Heart right ventricle (tissue), 16 donors: ENCODE measurements around the gene CNGA4. TPM values are rescaled to one million over a fixed set of nuclear protein-coding genes. Genes with fewer than 3 reads are reported as not detected.

ENCODE experiments used
- ATAC-seq, 8 donors: fragments of 200-7000 bp; cut with Tn5 transposase; one replicate each; pipeline ENCODE4 v1.9.1; 2020; ENCODE audit warnings: mild to moderate bottlenecking in 8 of 8, moderate library complexity in 8 of 8, moderate number of reproducible peaks in 1 of 8
- DNase-seq, 2 donors: peaks; one replicate each; pipeline ENCODE4 v3.0.0-alpha.2; 2020
- H3K27ac ChIP-seq, 10 donors: fragments of 200-600 bp; sonication (generic) in 2 of 10; one replicate each; pipeline versions ENCODE4 v1.5.0 to v1.8.0; 2020 to 2022; ENCODE audit warnings: mild to moderate bottlenecking in 3 of 10
- H3K27me3 ChIP-seq, 7 donors: fragments of 200-600 bp; one replicate each; pipeline ENCODE4 v1.8.0; 2021 to 2022; ENCODE audit warnings: mild to moderate bottlenecking in 2 of 7
- H3K36me3 ChIP-seq, 9 donors: fragments of 200-600 bp; sonication (generic) in 1 of 9; one replicate each; pipeline versions ENCODE4 v1.5.0 to v1.8.0; 2020 to 2022; ENCODE audit warnings: mild to moderate bottlenecking in 2 of 9
- H3K4me1 ChIP-seq, 9 donors: fragments of 200-600 bp; sonication (generic) in 1 of 9; one replicate each; pipeline versions ENCODE4 v1.5.0 to v1.8.0; 2020 to 2022; ENCODE audit warnings: mild to moderate bottlenecking in 4 of 9
- H3K4me3 ChIP-seq, 10 donors: fragments of 200-600 bp; sonication (generic) in 2 of 10; one replicate each; pipeline versions ENCODE4 v1.5.0 to v1.8.0; 2020 to 2022; ENCODE audit warnings: mild to moderate bottlenecking in 7 of 10, moderate library complexity in 2 of 10
- H3K9me3 ChIP-seq, 11 donors: fragments of 200-600 bp in 10 of 11; sonication (generic) in 2 of 11; one replicate each; pipeline versions ENCODE4 v1.5.0 to v1.8.0; 2013 to 2022; ENCODE audit warnings: mild to moderate bottlenecking in 2 of 11, control low read depth in 1 of 11, moderate library complexity in 1 of 11
- WGBS, 2 donors: extraction: QIAGEN DNeasy Blood & Tissue Kit; methylation state at CpG; one replicate each; pipeline ENCODE4 v1.1.7; 2013; ENCODE audit warnings: inconsistent platforms in 1 of 2; 5-methylcytosine and 5-hydroxymethylcytosine counted together
- intact Hi-C, 10 donors: fragments of 100-400 bp; cut with DNase I; formaldehyde crosslinking; loops; one replicate each; pipeline versions ENCODE4 v1.11.1 to v1.14.2; 2022
- polyA plus RNA-seq, 2 donors: library from polyadenylated mRNA; stranded (reverse); fragments of 200-250 nt; gene quantifications; one replicate each; pipeline ENCODE4 v1.2.3, GENCODE V29; 2013
- total RNA-seq, 10 donors: library from RNA; stranded (reverse); fragmentation: NEBNext Ultra II Directional in 3 of 10; extraction: Animal tissue kit (Norgen Biotek cat#: 25700) in 3 of 10; gene quantifications; one replicate each; pipeline versions ENCODE4 v1.2.1 to v1.2.4, GENCODE V29; 2021 to 2023
- TF ChIP-seq, protein P1 (sequence below), 9 donors: fragments of 200-600 bp; sonication (generic) in 2 of 9; IDR thresholded peaks; one replicate each; pipeline versions ENCODE4 v1.5.0 to v1.8.0; 2021 to 2022; ENCODE audit warnings: antibody characterized with exemption in 9 of 9, mild to moderate bottlenecking in 5 of 9, moderate library complexity in 1 of 9
- donor health status: Arrhythmogenic right ventricular cardiomyopathy.
- donor health status: ischemic (EF 13 %, LVEDD 7.1; RV severe dilation, severe dysfunction).
- donor health status: healthy with polysubstance abuse.
- donor health status: DM: no; HTN: yes; CAD: no.
- donor health status: DM: no; HTN: no; CAD: no.
- donor health status: ischemic (EF 25% LVEDD 6.9; RV normal size, moderate dysfunction).
- donor health status: ischemic (EF 25% LVEDD 5.7; RV mildly dilated, moderate dysfunction).
- donor health status: healthy.
- donor health status: DM: yes; HTN: yes; CAD: no.
- donor health status: Ischemic cardiomyopathy.
- donor health status: ischemic (EF 35%, LVEDD 5.7; RV mildly dilated, moderate dysfunction).
- donor health status: nonischemic (EF 11% LVEDD 7.7; RV severe dilation, severe dysfunction).
- donor health status: DM: yes; HTN: yes; CAD: no.
- donor health status: PGD.
- donor health status: ischemic (EF 29% LVEDD 5.4; RV normal size, mild dysfunction).
- donor health status: nonischemic (EF 23%, LVEDD 6.1; RV moderate dilation, normal function).

CNGA4 gene
- total and polyA plus RNA-seq, 12 donors = 0.01 to 0.13 TPM; not detected in 10

DNA sequence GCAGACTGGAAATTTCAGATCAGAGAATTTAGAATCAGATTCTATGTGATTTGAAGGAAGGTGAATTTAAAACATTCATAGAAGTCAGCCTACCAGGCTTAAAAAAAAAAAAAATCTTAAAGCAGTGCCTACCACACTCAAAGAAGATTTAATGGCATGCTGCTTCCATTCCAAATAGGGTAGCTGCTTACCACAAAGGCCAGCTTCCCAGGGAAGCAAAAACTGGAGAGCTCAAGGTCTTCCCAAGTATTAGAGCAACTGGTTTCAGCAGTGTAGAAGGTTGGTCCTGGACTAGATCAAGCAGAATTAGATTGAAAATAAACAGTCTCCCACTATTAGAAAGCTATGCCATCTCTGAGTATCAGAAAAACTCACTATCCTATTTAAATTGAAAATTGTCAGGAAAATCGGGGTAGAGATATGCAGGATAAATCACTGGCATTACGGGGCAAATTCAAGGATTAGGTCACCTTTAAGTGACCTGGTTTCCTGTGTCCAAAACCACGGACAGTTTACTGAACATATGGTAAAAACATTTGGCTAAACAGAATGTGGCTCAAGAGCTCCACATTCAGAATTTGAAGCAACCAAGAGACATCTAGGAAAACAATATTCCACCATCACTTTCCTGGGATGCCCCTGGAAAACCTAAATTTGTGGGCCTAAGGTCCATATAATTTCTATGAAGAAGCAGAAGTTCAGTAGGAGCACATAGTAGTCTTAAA, 32.3 kb upstream of the CNGA4 start:
- TF ChIP-seq, protein P1, sequence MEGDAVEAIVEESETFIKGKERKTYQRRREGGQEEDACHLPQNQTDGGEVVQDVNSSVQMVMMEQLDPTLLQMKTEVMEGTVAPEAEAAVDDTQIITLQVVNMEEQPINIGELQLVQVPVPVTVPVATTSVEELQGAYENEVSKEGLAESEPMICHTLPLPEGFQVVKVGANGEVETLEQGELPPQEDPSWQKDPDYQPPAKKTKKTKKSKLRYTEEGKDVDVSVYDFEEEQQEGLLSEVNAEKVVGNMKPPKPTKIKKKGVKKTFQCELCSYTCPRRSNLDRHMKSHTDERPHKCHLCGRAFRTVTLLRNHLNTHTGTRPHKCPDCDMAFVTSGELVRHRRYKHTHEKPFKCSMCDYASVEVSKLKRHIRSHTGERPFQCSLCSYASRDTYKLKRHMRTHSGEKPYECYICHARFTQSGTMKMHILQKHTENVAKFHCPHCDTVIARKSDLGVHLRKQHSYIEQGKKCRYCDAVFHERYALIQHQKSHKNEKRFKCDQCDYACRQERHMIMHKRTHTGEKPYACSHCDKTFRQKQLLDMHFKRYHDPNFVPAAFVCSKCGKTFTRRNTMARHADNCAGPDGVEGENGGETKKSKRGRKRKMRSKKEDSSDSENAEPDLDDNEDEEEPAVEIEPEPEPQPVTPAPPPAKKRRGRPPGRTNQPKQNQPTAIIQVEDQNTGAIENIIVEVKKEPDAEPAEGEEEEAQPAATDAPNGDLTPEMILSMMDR (IDR thresholded peaks at IDR 0.05) = no peak
- Histone ChIP-seq H3K36me3 (peaks cover 0 to 77% (median 6%) of the 10 kb centered on the region in 9 donors), H3K9me3 (no peaks in the 10 kb centered on the region), H3K4me1 (peaks cover 0 to 22% (median 0%) of the 10 kb centered on the region in 9 donors), H3K4me3 (no peak overlapping the region), H3K27ac (no peak overlapping the region), H3K27me3 (no peaks in the 10 kb centered on the region)
- DNase-seq = no peak
- ATAC-seq = no peak
- intact Hi-C loops = no loop called here
- WGBS, 2 donors = 67 to 77% methylated on average over 3 of the region's 3 CpGs

DNA sequence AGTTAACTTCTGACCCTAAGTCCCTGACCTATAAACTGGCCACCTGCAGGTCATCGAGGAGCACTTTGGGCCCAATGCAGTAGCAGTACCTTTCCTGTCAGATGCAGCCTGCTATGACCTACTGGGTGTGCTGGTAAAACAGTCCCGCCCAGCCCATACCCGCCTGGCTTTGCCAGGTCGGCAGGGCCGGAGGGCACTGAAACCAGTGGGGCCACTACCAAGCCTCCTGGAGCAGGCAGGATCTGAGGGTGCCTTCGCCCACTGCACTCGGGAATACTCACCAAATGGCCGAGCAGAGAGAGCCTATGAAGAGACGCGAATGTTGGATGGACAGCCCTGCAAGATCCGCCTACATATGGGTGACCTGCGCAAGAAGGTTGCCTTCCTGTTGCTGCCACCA, 29.1 kb upstream of the CNGA4 start:
- intact Hi-C loops = no loop called here
- no peaks in the 10 kb centered on the region for H3K9me3 ChIP-seq
- no peak for DNase-seq
- no peak overlapping the region for H3K27ac ChIP-seq
- no peak overlapping the region for H3K4me3 ChIP-seq
- H3K36me3 ChIP-seq = peaks cover 0 to 100% (median 20%) of the 10 kb centered on the region in 9 donors
- 98 to 99% methylated on average over 12 of the region's 12 CpGs for WGBS, 2 donors
- H3K4me1 ChIP-seq = peaks cover 0 to 7% (median 0%) of the 10 kb centered on the region in 9 donors
- no peak for ATAC-seq
- TF ChIP-seq, protein P1 (IDR thresholded peaks at IDR 0.05) = no peak
- no peaks in the 10 kb centered on the region for H3K27me3 ChIP-seq

DNA sequence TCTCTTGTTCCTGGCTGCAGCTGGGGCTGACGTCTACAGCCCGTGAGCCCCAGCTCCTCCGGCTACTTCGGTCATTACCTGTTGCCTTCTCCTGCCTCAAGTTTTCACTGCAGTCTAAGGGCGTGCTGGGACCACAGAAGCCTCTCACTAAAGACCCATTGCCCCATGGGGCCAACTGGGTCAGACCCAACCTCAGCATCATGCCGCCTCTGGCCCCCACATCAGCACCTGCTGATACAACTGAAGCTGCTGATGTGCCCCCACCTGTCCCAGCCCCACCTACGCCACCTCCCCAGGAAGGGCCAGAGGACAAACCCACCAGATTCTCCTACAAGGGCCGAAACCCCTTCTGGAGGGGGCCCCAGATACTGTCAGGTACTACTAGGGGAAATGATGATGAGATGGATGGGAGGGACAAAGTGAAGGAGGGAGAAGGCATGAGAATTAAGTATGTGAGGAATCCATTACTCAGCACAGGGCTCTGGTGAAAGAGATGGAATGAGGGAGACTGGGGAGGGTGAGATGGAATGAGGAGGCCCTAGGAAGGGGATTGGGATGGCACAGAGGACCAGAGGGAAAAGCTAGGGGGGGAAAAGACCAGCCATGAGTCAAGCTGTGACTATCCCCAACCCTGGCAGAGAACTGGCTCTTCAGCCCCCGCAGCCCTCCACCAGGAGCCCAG, 28.5 kb upstream of the CNGA4 start:
- Histone ChIP-seq H3K4me3 (no peak overlapping the region), H3K27ac (no peak overlapping the region), H3K27me3 (no peaks in the 10 kb centered on the region), H3K9me3 (no peaks in the 10 kb centered on the region), H3K4me1 (peaks cover 0 to 7% (median 0%) of the 10 kb centered on the region in 9 donors), H3K36me3 (peaks cover 0 to 100% (median 20%) of the 10 kb centered on the region in 9 donors)
- 95 to 97% methylated on average over 9 of the region's 9 CpGs for whole genome bisulfite sequencing, 2 donors
- TF ChIP-seq, protein P1 (IDR thresholded peaks at IDR 0.05) = no peak
- ATAC-seq = peak in 1 of 8 donors; percentile 20
- intact Hi-C loops = no loop called here
- DNase-seq = no peak

DNA sequence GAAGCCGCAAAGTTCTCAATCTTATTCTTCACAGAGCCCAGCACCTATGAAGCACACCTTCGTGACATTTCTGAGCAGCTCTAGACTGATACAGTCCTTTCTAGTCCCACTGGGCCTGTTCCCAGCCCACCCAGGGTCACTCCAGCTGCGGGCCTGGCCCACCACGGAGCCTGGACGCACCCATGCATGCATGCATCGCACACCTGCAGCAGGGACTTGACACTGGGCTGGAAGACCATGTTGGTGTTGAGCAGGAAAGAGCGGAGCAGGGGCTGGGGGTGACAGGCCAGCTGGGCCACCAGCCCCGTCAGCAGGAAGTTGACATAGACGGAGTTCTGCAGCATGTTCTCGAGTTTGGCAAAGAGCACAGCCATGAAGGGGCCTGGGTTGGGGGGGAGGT, 24.4 kb upstream of the CNGA4 start:
- no peaks in the 10 kb centered on the region for H3K9me3 ChIP-seq
- peaks cover 0 to 11% (median 0%) of the 10 kb centered on the region in 9 donors for H3K4me1 ChIP-seq
- TF ChIP-seq, protein P1 (IDR thresholded peaks at IDR 0.05) = no peak
- H3K27me3 ChIP-seq = no peaks in the 10 kb centered on the region
- intact Hi-C loops = no loop called here
- DNase-seq (no peak), ATAC-seq (no peak)
- no peak overlapping the region for H3K4me3 ChIP-seq
- peaks cover 0 to 100% (median 52%) of the 10 kb centered on the region in 9 donors for H3K36me3 ChIP-seq
- WGBS, 2 donors = 95% methylated on average over 10 of the region's 10 CpGs
- H3K27ac ChIP-seq = no peak overlapping the region
